GM18858 (cell line): ENCODE results near the gene LRTM1.

Experiments
- ATAC-seq: cut with Tn5 transposase; IDR thresholded peaks from one replicate; pipeline ENCODE4 v1.9.1; 2021; ENCODE audit not compliant: unreplicated experiment

Gene LRTM1

GRCh38 chr3:54940971-54941370 is 13.1 kb upstream of the LRTM1 start:
- ATAC-seq, result no peak

GRCh38 chr3:54939557-54940300 is 11.9 kb upstream of the LRTM1 start:
- no peak for ATAC-seq

GRCh38 chr3:54936561-54936960 is 8.7 kb upstream of the LRTM1 start:
- no peak for ATAC-seq

- ATAC-seq, result no peak
Measured at GRCh38 chr3:54935869-54936268, 8.0 kb upstream of the LRTM1 start.

- ATAC-seq, result no peak
Measured at GRCh38 chr3:54932606-54933005, 4.7 kb upstream of the LRTM1 start.

GRCh38 chr3:54931182-54931581 is 3.3 kb upstream of the LRTM1 start:
- no peak for ATAC-seq

GRCh38 chr3:54918516-54918915 is 9.3 kb downstream of the LRTM1 start:
- no peak for ATAC-seq

- ATAC-seq, result no peak
Measured at GRCh38 chr3:54917862-54918261, 10.0 kb downstream of the LRTM1 start.

- no peak for ATAC-seq
Measured at GRCh38 chr3:54917174-54917573, 10.7 kb downstream of the LRTM1 start.

- no peak for ATAC-seq
Measured at GRCh38 chr3:54916732-54917131, 11.1 kb downstream of the LRTM1 start.

- no peak for ATAC-seq
Measured at GRCh38 chr3:54915976-54916375, 11.9 kb downstream of the LRTM1 start.

GRCh38 chr3:54915181-54915580 is 12.7 kb downstream of the LRTM1 start:
- no peak for ATAC-seq

- no peak for ATAC-seq
Measured at GRCh38 chr3:54914180-54914579, 13.7 kb downstream of the LRTM1 start.

GRCh38 chr3:54909191-54909590 is 18.7 kb downstream of the LRTM1 start:
- no peak for ATAC-seq

- ATAC-seq, result no peak
Measured at GRCh38 chr3:54906763-54907162, 21.1 kb downstream of the LRTM1 start.

- no peak for ATAC-seq
Measured at GRCh38 chr3:54905920-54906319, 21.9 kb downstream of the LRTM1 start.

- ATAC-seq, result no peak
Measured at GRCh38 chr3:54905261-54905888, 22.5 kb downstream of the LRTM1 start.

- ATAC-seq, result no peak
Measured at GRCh38 chr3:54901906-54902685, 25.8 kb downstream of the LRTM1 start.

GRCh38 chr3:54900838-54901591 is 26.8 kb downstream of the LRTM1 start:
- no peak for ATAC-seq

GRCh38 chr3:54899273-54899672 is 28.6 kb downstream of the LRTM1 start:
- no peak for ATAC-seq

- ATAC-seq, result no peak
Measured at GRCh38 chr3:54897028-54897711, 30.7 kb downstream of the LRTM1 start.
